Measurements from ENCODE around the gene UBXN10. TPM values are rescaled to one million over a fixed set of nuclear protein-coding genes. Genes with fewer than 3 reads are reported as not detected.

Gene UBXN10
- total RNA-seq, 6 experiments from 2014 or later: not detected

DNA sequence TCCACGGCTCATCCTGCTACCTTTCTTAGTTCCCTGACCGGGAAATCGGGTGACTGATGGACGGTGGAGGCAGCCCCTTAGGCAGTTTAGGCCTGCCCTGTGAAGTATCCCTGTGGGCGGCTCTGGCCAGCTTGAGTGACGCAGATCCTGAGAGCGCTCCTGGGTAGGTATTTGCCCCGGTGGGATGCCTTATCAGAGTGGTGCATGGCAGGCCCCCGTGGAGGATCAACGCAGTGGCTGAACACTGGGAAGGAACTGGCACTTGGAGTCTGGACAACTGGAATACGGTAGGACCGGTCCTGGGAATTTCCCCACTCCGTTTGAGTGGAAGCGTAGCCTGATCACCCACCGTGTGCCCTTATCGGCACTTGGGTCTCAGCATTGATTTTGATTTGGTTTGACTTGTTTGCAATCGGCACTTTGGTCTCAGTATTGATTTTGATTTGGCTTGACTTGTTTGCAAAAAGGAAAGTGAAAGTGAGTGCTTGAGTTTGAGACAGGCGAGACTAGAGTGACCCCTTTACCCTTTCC is 31.5 kb upstream of the UBXN10 start:
- peaks cover 14% of the 10 kb centered on the region for H3K27me3 Mint-ChIP-seq (ENCODE audit: insufficient read depth)
- H3K9me3 Mint-ChIP-seq: peaks cover 9% of the 10 kb centered on the region
- no peaks in the 10 kb centered on the region for H3K36me3 Mint-ChIP-seq (ENCODE audit: low read depth)
- DNase-seq: no peak
- H3K27ac Mint-ChIP-seq: no peak overlapping the region
- no peaks in the 10 kb centered on the region for H3K4me1 Mint-ChIP-seq (ENCODE audit: low read depth)
- TF ChIP-seq, protein P1, sequence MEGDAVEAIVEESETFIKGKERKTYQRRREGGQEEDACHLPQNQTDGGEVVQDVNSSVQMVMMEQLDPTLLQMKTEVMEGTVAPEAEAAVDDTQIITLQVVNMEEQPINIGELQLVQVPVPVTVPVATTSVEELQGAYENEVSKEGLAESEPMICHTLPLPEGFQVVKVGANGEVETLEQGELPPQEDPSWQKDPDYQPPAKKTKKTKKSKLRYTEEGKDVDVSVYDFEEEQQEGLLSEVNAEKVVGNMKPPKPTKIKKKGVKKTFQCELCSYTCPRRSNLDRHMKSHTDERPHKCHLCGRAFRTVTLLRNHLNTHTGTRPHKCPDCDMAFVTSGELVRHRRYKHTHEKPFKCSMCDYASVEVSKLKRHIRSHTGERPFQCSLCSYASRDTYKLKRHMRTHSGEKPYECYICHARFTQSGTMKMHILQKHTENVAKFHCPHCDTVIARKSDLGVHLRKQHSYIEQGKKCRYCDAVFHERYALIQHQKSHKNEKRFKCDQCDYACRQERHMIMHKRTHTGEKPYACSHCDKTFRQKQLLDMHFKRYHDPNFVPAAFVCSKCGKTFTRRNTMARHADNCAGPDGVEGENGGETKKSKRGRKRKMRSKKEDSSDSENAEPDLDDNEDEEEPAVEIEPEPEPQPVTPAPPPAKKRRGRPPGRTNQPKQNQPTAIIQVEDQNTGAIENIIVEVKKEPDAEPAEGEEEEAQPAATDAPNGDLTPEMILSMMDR (IDR thresholded peaks at IDR 0.05): no peak
- peak overlapping the region; percentile 49; the same call in 1 of the 2 replicates for H3K4me3 Mint-ChIP-seq

DNA sequence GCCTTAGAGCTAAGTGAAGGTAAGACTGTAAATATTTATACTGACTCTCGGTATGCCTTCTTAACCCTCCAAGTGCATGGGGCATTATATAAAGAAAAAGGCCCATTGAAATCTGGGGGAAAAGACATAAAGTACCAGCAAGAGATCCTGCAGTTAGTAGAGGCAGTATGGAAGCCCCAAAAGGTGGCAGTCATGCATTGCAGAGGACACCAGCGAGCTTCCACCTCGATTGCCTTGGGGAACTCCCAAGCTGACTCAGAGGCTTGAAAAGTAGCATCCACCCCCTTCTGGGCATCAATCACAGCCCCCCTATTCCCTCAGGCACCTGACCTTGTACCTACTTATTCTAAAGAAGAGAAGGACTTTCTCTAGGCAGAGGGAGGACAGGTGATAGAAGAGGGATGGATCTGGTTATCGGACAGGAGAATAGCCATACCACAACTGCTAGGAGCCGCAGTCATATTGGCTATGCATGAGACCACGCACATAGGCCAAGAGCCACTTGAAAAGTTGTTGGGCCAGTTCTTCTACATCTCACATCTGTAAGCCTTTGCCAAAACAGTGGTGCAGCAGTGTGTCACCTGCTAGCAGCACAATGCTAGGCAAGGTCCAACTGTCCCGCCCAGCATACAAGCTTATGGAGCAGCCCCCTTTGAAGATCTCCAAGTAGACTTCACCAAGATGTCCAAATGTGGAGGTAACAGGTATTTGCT is 27.4 kb upstream of the UBXN10 start:
- Mint-ChIP-seq H3K27me3 (ENCODE audit: insufficient read depth) (peaks cover 18% of the 10 kb centered on the region), H3K4me3 (no peak overlapping the region), H3K4me1 (ENCODE audit: low read depth) (no peaks in the 10 kb centered on the region), H3K9me3 (peaks cover 40% of the 10 kb centered on the region), H3K36me3 (ENCODE audit: low read depth) (no peaks in the 10 kb centered on the region), H3K27ac (no peak overlapping the region)
- TF ChIP-seq, protein P1 (IDR thresholded peaks at IDR 0.05): no peak
- DNase-seq: no peak

DNA sequence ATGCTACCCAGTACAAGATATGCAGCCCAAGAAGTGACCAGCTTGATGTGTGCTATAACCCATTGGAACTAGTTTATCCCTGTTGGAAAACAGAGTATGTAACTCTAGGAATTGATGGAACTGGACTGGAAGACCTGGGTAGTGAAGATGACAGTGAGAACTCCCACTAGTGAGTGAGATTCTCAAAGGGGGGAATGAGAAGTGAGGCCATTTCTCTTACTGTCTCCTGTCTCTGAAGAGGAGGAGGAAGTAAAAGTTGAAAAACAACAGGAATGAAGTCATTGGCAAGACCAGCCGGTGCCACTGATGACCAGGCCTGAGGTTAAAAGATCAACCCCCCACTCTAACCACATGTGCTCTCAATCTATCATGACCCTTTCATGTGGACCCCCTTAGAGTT is 25.9 kb upstream of the UBXN10 start:
- no peaks in the 10 kb centered on the region for H3K4me1 Mint-ChIP-seq (ENCODE audit: low read depth)
- H3K27ac Mint-ChIP-seq: no peak overlapping the region
- TF ChIP-seq, protein P1 (IDR thresholded peaks at IDR 0.05): no peak
- H3K36me3 Mint-ChIP-seq (ENCODE audit: low read depth): no peaks in the 10 kb centered on the region
- H3K9me3 Mint-ChIP-seq: peaks cover 40% of the 10 kb centered on the region
- H3K27me3 Mint-ChIP-seq (ENCODE audit: insufficient read depth): peaks cover 17% of the 10 kb centered on the region
- no peak for DNase-seq
- H3K4me3 Mint-ChIP-seq: no peak overlapping the region

DNA sequence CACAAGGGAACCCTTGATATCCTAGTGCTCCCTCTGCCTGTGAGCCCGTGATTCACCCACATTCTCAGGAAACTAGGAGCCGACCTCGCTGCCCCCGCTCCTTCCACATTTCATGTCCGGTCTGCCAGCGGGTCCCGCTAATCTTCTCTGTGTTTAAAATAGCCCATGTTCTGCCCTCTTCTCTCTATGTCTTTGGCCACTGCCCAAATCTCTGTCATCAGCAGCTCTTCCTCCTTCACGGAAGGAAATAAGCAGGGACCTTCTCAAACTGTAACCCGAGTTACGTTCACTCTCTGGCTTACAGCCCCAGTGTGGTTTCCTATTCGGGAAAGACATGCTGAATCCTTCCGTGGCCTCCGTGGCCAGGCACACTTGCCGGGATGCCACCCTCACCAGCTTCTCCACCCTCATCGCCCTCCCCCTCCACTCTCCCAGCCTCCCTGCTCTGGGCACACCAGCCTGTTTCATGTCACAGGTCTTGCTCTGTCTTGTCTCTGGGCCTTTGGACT is 21.1 kb upstream of the UBXN10 start:
- Mint-ChIP-seq H3K27ac (no peak overlapping the region), H3K9me3 (peaks cover 27% of the 10 kb centered on the region), H3K4me3 (no peak overlapping the region), H3K36me3 (ENCODE audit: low read depth) (no peaks in the 10 kb centered on the region), H3K27me3 (ENCODE audit: insufficient read depth) (peaks cover 37% of the 10 kb centered on the region), H3K4me1 (ENCODE audit: low read depth) (no peaks in the 10 kb centered on the region)
- DNase-seq: no peak
- TF ChIP-seq, protein P1 (IDR thresholded peaks at IDR 0.05): no peak

DNA sequence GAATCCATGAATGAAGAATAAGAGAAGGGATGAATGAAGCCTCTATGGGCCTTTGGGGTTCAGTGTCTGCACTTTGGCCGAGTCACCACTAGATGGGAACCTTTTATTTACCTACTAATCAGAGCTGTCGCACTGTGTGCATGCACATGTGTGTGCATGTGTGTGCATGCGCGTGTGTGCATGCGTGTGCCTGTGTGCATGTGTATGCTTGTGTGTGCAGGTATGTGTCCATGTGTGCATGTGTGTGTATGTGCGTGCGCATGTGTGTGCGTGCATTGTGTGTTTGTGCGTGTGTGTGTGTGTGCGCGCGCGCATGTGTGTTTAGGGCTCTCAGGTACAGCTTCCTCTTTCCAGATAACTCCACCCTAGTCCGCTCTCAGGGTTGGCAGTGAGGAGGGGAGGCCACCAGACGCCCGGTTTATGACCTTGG is 20.4 kb upstream of the UBXN10 start:
- Mint-ChIP-seq H3K27ac (no peak overlapping the region), H3K27me3 (ENCODE audit: insufficient read depth) (peaks cover 41% of the 10 kb centered on the region), H3K4me1 (ENCODE audit: low read depth) (no peaks in the 10 kb centered on the region), H3K36me3 (ENCODE audit: low read depth) (no peaks in the 10 kb centered on the region), H3K9me3 (peaks cover 20% of the 10 kb centered on the region), H3K4me3 (no peak overlapping the region)
- TF ChIP-seq, protein P1 (IDR thresholded peaks at IDR 0.05): peak; percentile 69
- DNase-seq: no peak

Measured in HFFc6 (cell line).